SU-DHL-6 (cell line): ENCODE measurements around the gene CCNQ.

Experiments
- H2AFZ ChIP-seq: fragments of 200-600 bp; sonication (generic); 2 replicates; pipeline ENCODE4 v1.6.1; 2014; ENCODE audit warnings: low read depth, mild to moderate bottlenecking, moderate library complexity, mixed read lengths, antibody characterized with exemption, low read length; ENCODE audit not compliant: severe bottlenecking
- H3F3A ChIP-seq: fragments of 200-600 bp; shearing (Covaris generic); 2 replicates; pipeline ENCODE4 v1.6.0; 2016; ENCODE audit warnings: antibody characterized with exemption, mild to moderate bottlenecking; ENCODE audit not compliant: insufficient read depth
- H3K27ac ChIP-seq: fragments of 200-600 bp; sonication (generic); 2 replicates; pipeline ENCODE4 v1.5.1; 2016; ENCODE audit warnings: low read depth, mild to moderate bottlenecking, low read length, moderate library complexity, mixed read lengths
- H3K27me3 ChIP-seq: fragments of 200-600 bp; sonication (generic), shearing (Covaris generic); 2 replicates; pipeline ENCODE4 v1.6.0; 2014; ENCODE audit warnings: mild to moderate bottlenecking, low read length
- H3K36me3 ChIP-seq: fragments of 200-600 bp; sonication (generic); 2 replicates; pipeline ENCODE4 v1.6.1; 2014; ENCODE audit warnings: mild to moderate bottlenecking, low read length, mixed read lengths
- H3K4me2 ChIP-seq: fragments of 300-600, 200-600 bp; shearing (Covaris generic), sonication (generic); 2 replicates; pipeline ENCODE4 v1.6.0; 2014; ENCODE audit warnings: low read length, low read depth, mild to moderate bottlenecking; ENCODE audit not compliant: poor library complexity, severe bottlenecking
- H3K4me3 ChIP-seq: fragments of 200-600 bp; sonication (generic); 2 replicates; pipeline ENCODE4 v1.5.1; 2014; ENCODE audit warnings: antibody characterized with exemption, low read length, mild to moderate bottlenecking, mixed read lengths; ENCODE audit not compliant: insufficient read depth, poor library complexity, severe bottlenecking
- H3K79me2 ChIP-seq: fragments of 200-600 bp; sonication (generic); 2 replicates; pipeline ENCODE4 v1.6.1; 2014; ENCODE audit warnings: mild to moderate bottlenecking, low read length, moderate library complexity; ENCODE audit not compliant: insufficient read depth
- H3K9ac ChIP-seq: fragments of 200-600 bp; sonication (generic); 2 replicates; pipeline ENCODE4 v1.7.0; 2014; ENCODE audit warnings: mild to moderate bottlenecking, low read length
- H3K9me2 ChIP-seq: fragments of 200-600 bp; sonication (generic); replicated peaks from 2 replicates; pipeline ENCODE4 v1.6.1; 2014; ENCODE audit warnings: low read length; ENCODE audit not compliant: insufficient read depth
- H3K9me3 ChIP-seq: fragments of 200-600 bp; sonication (generic); 2 replicates; pipeline ENCODE4 v1.6.1; 2014; ENCODE audit warnings: low read length, mixed read lengths; ENCODE audit not compliant: insufficient read depth
- H4K20me1 ChIP-seq: fragments of 200-600 bp; sonication (generic); 2 replicates; pipeline ENCODE4 v1.6.1; 2014; ENCODE audit warnings: low read depth, mild to moderate bottlenecking, antibody characterized with exemption, low read length, moderate library complexity, mixed read lengths
- EZH2phosphoT487 ChIP-seq: fragments of 200-600 bp; sonication (generic), shearing (Covaris generic); conservative IDR thresholded peaks from 2 replicates; pipeline ENCODE4 v1.6.1; 2018; ENCODE audit warnings: mild to moderate bottlenecking, antibody characterized with exemption, low read length, moderate library complexity, mixed read lengths
- TF ChIP-seq, protein P1 (sequence below): fragments of 200-600 bp; sonication (generic); IDR thresholded peaks from one replicate; pipeline ENCODE4 v1.5.1; 2017; ENCODE audit warnings: antibody characterized with exemption, mild to moderate bottlenecking, low read length, moderate library complexity; ENCODE audit not compliant: insufficient read depth, poor library complexity, severe bottlenecking

The CCNQ gene

DNA sequence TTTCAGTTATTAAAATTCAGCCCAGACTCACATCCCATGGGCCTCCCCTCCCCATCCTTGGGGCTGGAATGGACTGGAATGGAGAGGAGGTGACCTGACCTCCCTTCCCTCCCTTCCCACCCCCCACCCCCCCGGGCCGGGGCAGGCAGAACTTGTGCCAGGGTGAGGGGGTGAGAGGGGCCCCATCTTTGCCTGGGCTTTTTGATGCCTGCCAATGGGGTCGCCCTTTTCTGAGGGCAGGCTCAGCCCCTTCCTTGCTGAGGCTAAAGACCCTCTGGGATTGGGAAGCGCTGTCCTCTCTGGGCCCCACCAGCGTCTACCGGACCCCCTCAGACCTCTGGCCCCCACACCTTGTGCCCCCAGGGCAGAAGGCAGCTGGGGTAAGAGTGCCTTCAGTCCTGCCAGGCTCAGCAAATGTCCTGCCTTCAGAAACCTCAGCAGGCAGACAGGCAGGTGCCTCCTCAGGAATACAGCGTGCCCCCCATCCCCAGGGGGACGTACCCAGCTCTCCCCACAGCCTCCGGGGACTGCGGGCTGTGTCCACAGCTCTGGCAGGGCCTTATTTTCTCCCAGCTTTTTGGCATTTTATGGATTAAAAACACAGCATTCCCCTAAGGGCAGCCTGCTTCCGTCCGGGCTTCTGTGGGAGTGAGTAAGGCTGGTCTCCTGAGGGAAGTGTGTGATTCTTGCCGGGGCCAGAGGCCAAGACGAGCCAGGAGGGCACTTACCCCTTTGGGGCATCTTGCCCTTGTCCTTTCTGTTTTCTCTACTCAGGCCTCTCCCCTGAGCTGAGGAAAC lies 12.6 kb upstream of the CCNQ start:
- Histone ChIP-seq H4K20me1 (no peaks in the 10 kb centered on the region), H3K4me2 (no peak overlapping the region), H3K9ac (no peak overlapping the region), H2AFZ (no peak overlapping the region), H3K4me3 (no peak overlapping the region), H3K79me2 (no peaks in the 10 kb centered on the region), H3K9me2 (no peaks in the 10 kb centered on the region), H3K9me3 (no peaks in the 10 kb centered on the region), H3F3A (no peaks in the 10 kb centered on the region), H3K36me3 (no peaks in the 10 kb centered on the region), H3K27me3 (no peaks in the 10 kb centered on the region), H3K27ac (no peak overlapping the region)
- TF ChIP-seq EZH2phosphoT487: no peak
- TF ChIP-seq, protein P1, sequence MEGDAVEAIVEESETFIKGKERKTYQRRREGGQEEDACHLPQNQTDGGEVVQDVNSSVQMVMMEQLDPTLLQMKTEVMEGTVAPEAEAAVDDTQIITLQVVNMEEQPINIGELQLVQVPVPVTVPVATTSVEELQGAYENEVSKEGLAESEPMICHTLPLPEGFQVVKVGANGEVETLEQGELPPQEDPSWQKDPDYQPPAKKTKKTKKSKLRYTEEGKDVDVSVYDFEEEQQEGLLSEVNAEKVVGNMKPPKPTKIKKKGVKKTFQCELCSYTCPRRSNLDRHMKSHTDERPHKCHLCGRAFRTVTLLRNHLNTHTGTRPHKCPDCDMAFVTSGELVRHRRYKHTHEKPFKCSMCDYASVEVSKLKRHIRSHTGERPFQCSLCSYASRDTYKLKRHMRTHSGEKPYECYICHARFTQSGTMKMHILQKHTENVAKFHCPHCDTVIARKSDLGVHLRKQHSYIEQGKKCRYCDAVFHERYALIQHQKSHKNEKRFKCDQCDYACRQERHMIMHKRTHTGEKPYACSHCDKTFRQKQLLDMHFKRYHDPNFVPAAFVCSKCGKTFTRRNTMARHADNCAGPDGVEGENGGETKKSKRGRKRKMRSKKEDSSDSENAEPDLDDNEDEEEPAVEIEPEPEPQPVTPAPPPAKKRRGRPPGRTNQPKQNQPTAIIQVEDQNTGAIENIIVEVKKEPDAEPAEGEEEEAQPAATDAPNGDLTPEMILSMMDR: no peak

DNA sequence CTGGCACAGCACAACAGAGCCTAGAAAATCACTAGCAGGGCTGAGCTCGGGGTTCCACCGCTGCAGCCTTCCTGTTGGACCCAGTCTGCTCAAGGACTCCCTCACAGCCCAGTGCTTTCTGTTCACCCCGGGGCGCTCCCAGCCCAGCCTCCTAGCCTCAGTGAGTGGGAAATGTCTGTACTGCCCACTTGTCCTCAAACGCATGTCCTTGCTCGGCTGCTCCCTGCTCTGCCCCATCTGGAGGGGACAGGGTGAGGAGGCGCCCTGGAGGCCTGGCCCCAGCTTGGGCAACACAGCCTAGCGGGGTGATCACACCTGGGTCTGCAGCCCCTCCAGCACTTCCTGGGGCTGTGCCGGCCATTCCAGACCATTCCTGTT lies 11.9 kb upstream of the CCNQ start:
- Histone ChIP-seq H2AFZ (peak overlapping the region; percentile 48), H3K36me3 (no peaks in the 10 kb centered on the region), H3K79me2 (no peaks in the 10 kb centered on the region), H4K20me1 (no peaks in the 10 kb centered on the region), H3K4me2 (no peak overlapping the region), H3F3A (no peaks in the 10 kb centered on the region), H3K27ac (no peak overlapping the region), H3K9ac (no peak overlapping the region), H3K9me2 (no peaks in the 10 kb centered on the region), H3K27me3 (no peaks in the 10 kb centered on the region), H3K4me3 (no peak overlapping the region), H3K9me3 (no peaks in the 10 kb centered on the region)
- TF ChIP-seq, protein P1: no peak
- no peak for TF ChIP-seq EZH2phosphoT487

DNA sequence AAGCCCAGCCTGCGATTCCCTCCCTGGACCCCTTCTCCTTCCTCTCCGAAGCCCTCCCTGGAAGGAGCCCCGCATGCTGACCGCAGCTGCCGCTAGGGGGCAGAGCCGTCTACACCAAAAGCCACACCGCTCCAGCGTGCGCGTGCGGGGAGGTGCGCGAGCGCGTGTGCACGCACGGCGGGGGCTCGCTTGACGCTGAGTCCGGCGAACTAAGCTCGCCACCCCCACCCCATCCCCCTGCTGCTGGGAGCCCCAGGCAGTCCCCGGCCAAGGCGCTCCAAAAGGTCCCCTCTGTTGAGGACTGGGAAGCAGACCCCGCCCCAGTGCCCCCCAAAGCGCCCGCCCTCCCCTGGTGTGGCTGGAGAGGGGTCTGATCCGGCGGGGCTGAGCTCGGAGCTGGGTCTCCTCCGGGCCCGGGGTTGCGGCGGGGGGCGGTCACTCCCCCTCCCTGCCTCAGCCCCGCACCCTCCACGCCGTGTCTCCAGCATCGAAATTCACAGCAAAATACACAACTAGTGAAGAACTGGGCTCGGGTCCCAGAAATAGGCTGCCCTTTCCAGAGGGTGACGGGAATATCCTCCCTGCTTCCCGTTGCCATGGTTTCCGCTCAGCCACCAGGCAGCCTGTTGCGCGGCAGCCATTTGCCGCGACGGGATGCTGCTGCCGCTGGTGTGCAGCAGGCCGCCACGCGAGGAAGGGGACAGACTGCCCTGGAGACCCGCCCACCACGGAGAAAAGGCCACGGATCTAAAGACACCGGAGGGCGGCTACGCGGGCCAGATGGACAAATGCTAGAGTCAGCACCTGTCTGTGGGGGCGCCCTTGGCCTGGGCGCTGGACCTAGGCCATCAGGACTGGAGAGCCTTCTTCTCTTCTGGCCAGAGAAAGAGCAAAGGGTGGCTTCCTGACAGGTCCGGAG lies 11.2 kb upstream of the CCNQ start:
- Histone ChIP-seq H3K4me3 (peak overlapping the region; percentile 44), H3K9me3 (no peaks in the 10 kb centered on the region), H3K27ac (no peak overlapping the region), H3K4me2 (peak overlapping the region; percentile 44), H4K20me1 (no peaks in the 10 kb centered on the region), H3K27me3 (no peaks in the 10 kb centered on the region), H3K36me3 (no peaks in the 10 kb centered on the region), H3K9me2 (no peaks in the 10 kb centered on the region), H3K9ac (peak overlapping the region; percentile 22; the same call in 1 of the 2 replicates), H3K79me2 (no peaks in the 10 kb centered on the region), H3F3A (no peaks in the 10 kb centered on the region), H2AFZ (peak overlapping the region; percentile 48)
- TF ChIP-seq, protein P1: peak; percentile 65
- TF ChIP-seq EZH2phosphoT487: no peak
